Esophagus muscularis mucosa (tissue), 4 donors: Measurements from ENCODE around the gene SLC30A7. TPM values are rescaled to one million over a fixed set of nuclear protein-coding genes. Genes with fewer than 3 reads are reported as not detected.
A peak's percentile ranks its signal among the peaks of the same experiment; 100 is the strongest.

Source experiments
- DNase-seq: peaks from one replicate; pipeline ENCODE4 v3.0.0-alpha.2; 2017; ENCODE audit errors: extremely low spot score
- H3K27ac ChIP-seq, 4 donors: fragments of 200-600 bp; sonication (generic); replicated peaks in 1 of 4; 1 replicate in 3 of 4; 2 replicates in 1 of 4; pipeline ENCODE4 v1.5.1; 2016 to 2019; ENCODE audit warnings: mild to moderate bottlenecking in 1 of 4
- H3K27me3 ChIP-seq, 4 donors: fragments of 200-600 bp; sonication (generic); one replicate each; pipeline versions ENCODE4 v1.5.1 to v1.6.0; 2016 to 2019
- H3K36me3 ChIP-seq, 4 donors: fragments of 200-600 bp; sonication (generic); one replicate each; pipeline ENCODE4 v1.5.1; 2016 to 2019
- H3K4me1 ChIP-seq, 4 donors: fragments of 200-600 bp; sonication (generic); one replicate each; pipeline ENCODE4 v1.5.1; 2016 to 2019
- H3K4me3 ChIP-seq, 4 donors: fragments of 200-600 bp; sonication (generic); 1 replicate in 2 of 4; 2 replicates in 2 of 4; pipeline ENCODE4 v1.5.1; 2016 to 2019; ENCODE audit warnings: mild to moderate bottlenecking in 4 of 4, moderate library complexity in 1 of 4
- H3K9me3 ChIP-seq, 4 donors: fragments of 200-600 bp; sonication (generic); 1 replicate in 3 of 4; 2 replicates in 1 of 4; pipeline ENCODE4 v1.5.1; 2016 to 2019
- CTCF ChIP-seq, 3 experiments: fragments of 200-600 bp in 2 of 3; fragments of 450-650 bp in 1 of 3; sonication (generic) in 2 of 3; IDR thresholded peaks; one replicate each; pipeline ENCODE4 v1.5.1; 2017 to 2019; ENCODE audit warnings: antibody characterized with exemption in 3 of 3, mild to moderate bottlenecking in 2 of 3, moderate library complexity in 1 of 3
- EP300 ChIP-seq: sonication (generic); formaldehyde crosslinking; IDR thresholded peaks from one replicate; pipeline ENCODE4 v1.6.1; 2017; ENCODE audit warnings: antibody characterized with exemption
- POLR2A ChIP-seq: fragments of 450-650 bp; IDR thresholded peaks from one replicate; pipeline ENCODE4 v1.6.1; 2017; ENCODE audit warnings: antibody characterized with exemption, moderate library complexity, mild to moderate bottlenecking, low read depth
- POLR2AphosphoS5 ChIP-seq, 2 donors: sonication (generic); formaldehyde crosslinking; IDR thresholded peaks; one replicate each; pipeline ENCODE4 v1.6.1; 2017; ENCODE audit warnings: antibody characterized with exemption in 2 of 2
- WGBS: methylation state at CpG from one replicate; pipeline ENCODE4 v1.1.5; 2018; 5-methylcytosine and 5-hydroxymethylcytosine counted together
- intact Hi-C: fragments of 100-400 bp; cut with DNase I; formaldehyde crosslinking; loops from one replicate; pipeline ENCODE4 v1.15.1; 2023
- total RNA-seq, 4 donors: library from RNA; depleted of rRNA; stranded (reverse); fragments of >200 nt; gene quantifications; one replicate each; pipeline versions ENCODE4 v1.1.0 to v1.2.1, GENCODE V29; 2016

Gene SLC30A7
- total RNA-seq, 4 donors from 2014 or later: 10.5 to 19.9 (median 13.6) TPM

- H3K27ac ChIP-seq: peak overlapping the region; percentile 52 to 64 (median 57)
These were observed 93.6 kb downstream of the SLC30A7 start for GRCh38 chr1:100989306-100990077.

GRCh38 chr1:100995198-100995988 lies 99.5 kb downstream of the SLC30A7 start:
- 33% methylated on average over 4 of the region's 4 CpGs for WGBS
- Histone ChIP-seq H3K9me3 (no peaks in the 10 kb centered on the region), H3K4me3 (no peak overlapping the region), H3K27me3 (no peaks in the 10 kb centered on the region), H3K4me1 (peaks cover 11 to 30% (median 20%) of the 10 kb centered on the region in 4 donors), H3K36me3 (peaks cover 0 to 15% (median 6%) of the 10 kb centered on the region in 4 donors), H3K27ac (peak overlapping the region; percentile 35 to 47 (median 41))
- intact Hi-C loops: no loop called here
- TF ChIP-seq POLR2A: no peak
- no peak for DNase-seq

More at GRCh38 chr1:100989306-100990077, 93.6 kb downstream of the SLC30A7 start:
- Histone ChIP-seq H3K9me3 (no peaks in the 10 kb centered on the region), H3K4me1 (peaks cover 6 to 25% (median 21%) of the 10 kb centered on the region in 4 donors), H3K4me3 (no peak overlapping the region), H3K27me3 (no peaks in the 10 kb centered on the region), H3K36me3 (peaks cover 0 to 5% (median 0%) of the 10 kb centered on the region in 4 donors)
- WGBS: 26% methylated on average over 2 of the region's 2 CpGs
- no peak for TF ChIP-seq CTCF (IDR thresholded peaks at IDR 0.05)
- TF ChIP-seq POLR2A: no peak
- peak in 1 of 2 donors; percentile 30 for TF ChIP-seq POLR2AphosphoS5 (IDR thresholded peaks at IDR 0.05)
- intact Hi-C loops: no loop called here
- no peak for DNase-seq

- H3K27ac ChIP-seq: no peak overlapping the region
- no peaks in the 10 kb centered on the region for H3K9me3 ChIP-seq
- intact Hi-C loops: no loop called here
- 100% methylated on average over 1 of the region's 1 CpG for WGBS
- peaks cover 0 to 23% (median 9%) of the 10 kb centered on the region in 4 donors for H3K36me3 ChIP-seq
- TF ChIP-seq EP300: no peak
- no peak for TF ChIP-seq POLR2AphosphoS5 (IDR thresholded peaks at IDR 0.05)
- no peak for TF ChIP-seq CTCF (IDR thresholded peaks at IDR 0.05)
- DNase-seq: no peak
- no peaks in the 10 kb centered on the region for H3K27me3 ChIP-seq
- H3K4me1 ChIP-seq: peaks cover 25 to 47% (median 32%) of the 10 kb centered on the region in 4 donors
- no peak overlapping the region for H3K4me3 ChIP-seq
These were observed 102.5 kb downstream of the SLC30A7 start for GRCh38 chr1:100998426-100998825.

GRCh38 chr1:101000131-101000873 lies 104.4 kb downstream of the SLC30A7 start:
- Histone ChIP-seq H3K4me1 (peaks cover 23 to 57% (median 41%) of the 10 kb centered on the region in 4 donors), H3K9me3 (no peaks in the 10 kb centered on the region), H3K27me3 (no peaks in the 10 kb centered on the region), H3K36me3 (peaks cover 0 to 23% (median 9%) of the 10 kb centered on the region in 4 donors), H3K27ac (no peak overlapping the region), H3K4me3 (no peak overlapping the region)
- TF ChIP-seq POLR2A (no peak), CTCF (IDR thresholded peaks at IDR 0.05) (no peak), EP300 (no peak), POLR2AphosphoS5 (IDR thresholded peaks at IDR 0.05) (no peak)
- DNase-seq: no peak
- 91% methylated on average over 2 of the region's 2 CpGs for WGBS
- intact Hi-C loops: no loop called here
